ENCODE results near the gene VPS16. TPM values are rescaled to one million over a fixed set of nuclear protein-coding genes. Genes with fewer than 3 reads are reported as not detected.
"Not testable (repeated sequence)": the region's sequence is repeated elsewhere in the genome, so short reads cannot be mapped to it uniquely, and the experiment has no call there.

VPS16 gene
- total RNA-seq, 2 donors from 2014 or later = 45.7 to 52.0 TPM

- no peak for ATAC-seq
- no peak for DNase-seq (ENCODE audit: low spot score in 2 of 2)
- Mint-ChIP-seq H3K9me3 (no peaks in the 10 kb centered on the region), H3K27ac (no peak overlapping the region), H3K36me3 (peaks cover 0 to 5% of the 10 kb centered on the region in 2 donors)
These were observed 22.5 kb upstream of the VPS16 start for GRCh38 chr20:2817891-2818595.

GRCh38 chr20:2820084-2820895 is 20.3 kb upstream of the VPS16 start:
- DNase-seq (ENCODE audit: low spot score in 2 of 2) = no peak
- Mint-ChIP-seq H3K36me3 (no peaks in the 10 kb centered on the region), H3K27ac (no peak overlapping the region), H3K9me3 (no peaks in the 10 kb centered on the region)
- ATAC-seq = no peak

GRCh38 chr20:2820896-2821869 is 19.4 kb upstream of the VPS16 start:
- H3K27ac Mint-ChIP-seq = no peak overlapping the region
- DNase-seq (ENCODE audit: low spot score in 2 of 2) (no peak), ATAC-seq (peak in 1 of 2 donors; percentile 32)
- H3K36me3 Mint-ChIP-seq = no peaks in the 10 kb centered on the region
- H3K9me3 Mint-ChIP-seq = no peaks in the 10 kb centered on the region

GRCh38 chr20:2822073-2822472 is 18.5 kb upstream of the VPS16 start:
- no peak overlapping the region for H3K27ac Mint-ChIP-seq
- DNase-seq (ENCODE audit: low spot score in 2 of 2) = no peak
- ATAC-seq = peak; percentile 39 to 85
- H3K36me3 Mint-ChIP-seq = no peaks in the 10 kb centered on the region
- H3K9me3 Mint-ChIP-seq = no peaks in the 10 kb centered on the region

GRCh38 chr20:2825761-2826160 is 14.8 kb upstream of the VPS16 start:
- DNase-seq (ENCODE audit: low spot score in 2 of 2) = no peak
- Mint-ChIP-seq H3K27ac (no peak overlapping the region), H3K36me3 (no peaks in the 10 kb centered on the region), H3K9me3 (no peaks in the 10 kb centered on the region)
- ATAC-seq = peak in 1 of 2 donors; percentile 46

GRCh38 chr20:2826655-2827054 is 13.9 kb upstream of the VPS16 start:
- H3K36me3 Mint-ChIP-seq = no peaks in the 10 kb centered on the region
- ATAC-seq (no peak), DNase-seq (ENCODE audit: low spot score in 2 of 2) (no peak)
- H3K9me3 Mint-ChIP-seq = no peaks in the 10 kb centered on the region
- no peak overlapping the region for H3K27ac Mint-ChIP-seq

- DNase-seq (ENCODE audit: low spot score in 2 of 2) (no peak), ATAC-seq (no peak)
- Mint-ChIP-seq H3K9me3 (no peaks in the 10 kb centered on the region), H3K36me3 (no peaks in the 10 kb centered on the region), H3K27ac (no peak overlapping the region)
These were observed 11.2 kb upstream of the VPS16 start for GRCh38 chr20:2829376-2829775.

GRCh38 chr20:2831206-2831605 is 9.3 kb upstream of the VPS16 start:
- not testable (repeated sequence) for H3K27ac Mint-ChIP-seq; H3K36me3 Mint-ChIP-seq; H3K9me3 Mint-ChIP-seq; ATAC-seq; DNase-seq (ENCODE audit: low spot score in 2 of 2)

- Mint-ChIP-seq H3K36me3 (no peaks in the 10 kb centered on the region), H3K27ac (no peak overlapping the region), H3K9me3 (no peaks in the 10 kb centered on the region)
- ATAC-seq (no peak), DNase-seq (ENCODE audit: low spot score in 2 of 2) (no peak)
These were observed 6.8 kb upstream of the VPS16 start for GRCh38 chr20:2833761-2834160.

- H3K36me3 Mint-ChIP-seq = peaks cover 5% of the 10 kb centered on the region in 2 donors
- H3K27ac Mint-ChIP-seq = no peak overlapping the region
- no peak for ATAC-seq
- H3K9me3 Mint-ChIP-seq = peaks cover 0 to 3% of the 10 kb centered on the region in 2 donors
- no peak for DNase-seq (ENCODE audit: low spot score in 2 of 2)
These were observed 6.0 kb upstream of the VPS16 start for GRCh38 chr20:2834401-2835110.

GRCh38 chr20:2835331-2835796 is 5.2 kb upstream of the VPS16 start:
- Mint-ChIP-seq H3K9me3 (peaks cover 0 to 3% of the 10 kb centered on the region in 2 donors), H3K27ac (no peak overlapping the region), H3K36me3 (peaks cover 7% of the 10 kb centered on the region in 2 donors)
- ATAC-seq (no peak), DNase-seq (ENCODE audit: low spot score in 2 of 2) (no peak)

GRCh38 chr20:2836035-2836434 is 4.5 kb upstream of the VPS16 start:
- Mint-ChIP-seq H3K27ac (no peak overlapping the region), H3K36me3 (peaks cover 7 to 10% of the 10 kb centered on the region in 2 donors), H3K9me3 (peaks cover 0 to 3% of the 10 kb centered on the region in 2 donors)
- ATAC-seq = no peak
- no peak for DNase-seq (ENCODE audit: low spot score in 2 of 2)

GRCh38 chr20:2837221-2837960 is 3.2 kb upstream of the VPS16 start:
- ATAC-seq = no peak
- Mint-ChIP-seq H3K36me3 (peaks cover 7 to 16% of the 10 kb centered on the region in 2 donors), H3K27ac (peak overlapping the region in 1 of 2 donors; percentile 11), H3K9me3 (peaks cover 0 to 3% of the 10 kb centered on the region in 2 donors)
- DNase-seq (ENCODE audit: low spot score in 2 of 2) = no peak

GRCh38 chr20:2838170-2838797 is 2.3 kb upstream of the VPS16 start:
- DNase-seq (ENCODE audit: low spot score in 2 of 2) (no peak), ATAC-seq (no peak)
- peaks cover 7 to 16% of the 10 kb centered on the region in 2 donors for H3K36me3 Mint-ChIP-seq
- peaks cover 0 to 3% of the 10 kb centered on the region in 2 donors for H3K9me3 Mint-ChIP-seq
- peak overlapping the region; percentile 11 to 30 for H3K27ac Mint-ChIP-seq
